GM21447 (cell line): ENCODE data around the gene PLVAP.
A peak's percentile ranks its signal among the peaks of the same experiment; 100 is the strongest.

Source experiments
- ATAC-seq: cut with Tn5 transposase; IDR thresholded peaks from one replicate; pipeline ENCODE4 v1.9.1; 2021; ENCODE audit not compliant: unreplicated experiment

The PLVAP gene

DNA sequence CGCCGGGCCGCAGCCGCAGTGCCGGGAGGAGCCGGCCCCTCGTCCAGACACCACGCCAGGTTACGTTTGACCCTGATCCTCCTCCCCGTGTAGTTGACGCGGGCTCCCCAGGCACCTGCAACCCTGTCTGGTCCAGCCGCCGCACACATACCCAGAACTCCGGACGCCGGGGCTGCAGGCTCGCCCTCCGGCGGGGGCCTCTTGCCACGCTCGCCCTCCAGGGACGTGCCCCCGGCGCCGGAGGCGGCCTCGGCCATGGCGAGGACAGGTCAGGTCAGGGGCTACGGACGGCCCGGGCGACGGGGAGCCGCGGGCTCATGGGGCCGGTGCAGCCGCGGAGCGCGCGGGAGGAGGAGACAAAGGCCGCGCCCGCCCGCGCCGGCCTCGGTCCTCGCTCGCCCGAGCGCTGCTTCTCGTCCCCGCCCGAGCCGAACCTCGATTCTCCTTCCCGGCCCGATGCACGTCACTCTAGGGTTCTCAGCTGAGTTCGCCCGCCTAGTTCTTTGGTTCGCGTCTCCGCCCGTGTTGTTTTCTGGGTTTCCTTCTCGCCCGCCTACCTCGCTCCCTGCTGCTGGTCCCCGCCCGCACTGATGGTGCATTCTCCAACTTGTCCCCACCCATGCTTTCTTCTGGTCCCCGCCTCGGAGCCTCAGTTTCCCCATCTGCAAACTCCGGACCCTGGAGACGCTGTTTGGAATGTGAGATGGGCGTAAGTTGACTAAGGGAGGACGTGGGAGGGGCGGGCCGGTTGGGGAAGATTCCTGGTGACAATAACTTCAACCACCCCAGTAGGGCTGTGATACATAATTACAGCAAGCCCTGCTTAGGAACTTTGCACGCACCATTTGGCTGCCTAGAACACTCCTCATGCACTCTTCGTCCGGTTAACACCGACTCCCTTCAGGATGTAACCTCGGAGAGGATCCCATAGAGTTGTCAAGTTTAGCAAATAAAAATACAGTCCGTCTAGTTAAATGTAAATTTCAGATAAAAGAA lies 42.4 kb downstream of the PLVAP start, which contains the start of gene ANO8:
Gene ANO8, minus strand, starts transcription at position 442 of the 996 bp plus-strand sequence. Its CDS starts 185 bp downstream, at position 257.
- peak; percentile 42 for ATAC-seq

DNA sequence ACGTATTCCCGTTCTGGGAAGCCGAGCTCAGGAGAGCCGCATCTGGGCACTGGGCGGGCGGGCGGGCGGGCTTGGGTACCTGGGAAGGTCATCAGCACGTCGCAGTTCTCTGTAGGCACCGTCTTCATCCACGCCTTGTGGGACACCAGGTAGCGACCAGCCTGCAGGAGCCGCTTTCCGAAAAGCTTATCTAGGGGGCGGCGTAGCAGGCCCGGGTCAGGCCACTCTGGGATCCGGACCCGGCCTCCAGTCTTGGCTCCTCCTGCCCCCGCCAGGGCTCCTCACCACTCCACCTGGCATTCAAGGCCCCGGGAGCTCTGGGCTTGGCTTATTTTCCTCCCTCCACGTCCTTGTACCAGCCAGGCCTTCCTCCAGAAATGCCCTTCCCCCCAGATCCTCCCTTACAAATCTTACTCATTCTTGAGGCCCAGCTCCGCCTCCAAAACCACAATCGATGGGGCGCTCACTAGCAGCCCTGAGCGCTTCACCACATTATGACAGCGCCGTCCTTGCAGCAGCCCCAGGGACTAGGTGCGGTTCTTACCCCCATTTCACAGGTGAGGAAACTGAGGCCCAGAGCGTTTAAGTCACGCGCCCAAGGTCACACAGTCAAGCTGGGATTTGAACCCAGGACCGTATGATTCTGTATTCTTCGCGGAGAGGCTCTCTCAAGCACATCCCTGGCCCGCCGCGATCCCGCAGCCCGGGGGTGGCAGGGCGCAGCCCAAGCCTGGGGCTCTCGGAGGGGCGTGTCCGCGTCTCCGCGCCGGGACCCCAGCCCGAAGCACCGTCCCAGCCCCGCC lies 43.3 kb downstream of the PLVAP start:
- no peak for ATAC-seq

DNA sequence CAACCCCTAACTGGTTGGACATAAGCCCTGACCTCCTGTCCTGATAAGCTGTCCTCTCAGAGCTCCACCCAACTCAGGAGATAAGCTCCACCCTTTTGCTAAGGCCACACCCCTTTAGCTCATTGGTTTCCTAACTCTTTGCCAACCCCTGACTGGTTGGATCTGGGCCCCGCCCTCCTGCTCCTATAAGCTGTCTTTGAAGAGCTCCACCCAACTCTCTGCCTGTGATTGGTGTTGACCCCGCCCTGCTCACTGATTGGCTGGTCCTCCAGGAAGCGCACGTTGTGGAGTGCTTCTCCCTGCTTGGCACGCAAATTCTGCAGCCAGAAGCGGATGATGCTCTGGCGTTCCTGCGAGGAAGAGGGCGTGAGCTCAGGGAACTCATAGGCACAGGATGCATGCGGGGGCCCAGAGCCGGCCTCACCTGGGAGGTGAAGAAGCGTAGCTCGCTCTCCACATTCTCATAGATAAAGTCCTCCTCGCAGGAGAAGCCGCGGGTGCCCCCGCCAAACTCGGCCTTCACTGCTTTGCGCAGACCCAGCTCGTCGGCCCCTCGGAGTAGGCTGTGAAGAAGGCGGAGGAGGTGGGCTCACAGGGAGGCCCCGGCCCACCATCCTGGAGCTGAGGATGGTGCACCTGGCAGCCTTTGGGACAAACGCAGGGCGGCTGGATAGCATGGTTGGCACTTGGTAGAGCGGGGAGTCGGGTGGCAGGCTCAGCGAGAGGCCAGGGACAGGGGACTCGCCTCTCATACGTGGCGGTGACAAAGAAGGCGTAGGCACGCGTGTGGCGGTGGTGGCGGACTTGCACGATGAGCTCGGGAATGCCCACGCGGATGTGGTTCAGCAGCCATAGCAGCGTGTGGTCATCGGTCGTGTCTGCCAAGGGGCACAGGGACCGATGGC lies 44.2 kb downstream of the PLVAP start:
- no peak for ATAC-seq

DNA sequence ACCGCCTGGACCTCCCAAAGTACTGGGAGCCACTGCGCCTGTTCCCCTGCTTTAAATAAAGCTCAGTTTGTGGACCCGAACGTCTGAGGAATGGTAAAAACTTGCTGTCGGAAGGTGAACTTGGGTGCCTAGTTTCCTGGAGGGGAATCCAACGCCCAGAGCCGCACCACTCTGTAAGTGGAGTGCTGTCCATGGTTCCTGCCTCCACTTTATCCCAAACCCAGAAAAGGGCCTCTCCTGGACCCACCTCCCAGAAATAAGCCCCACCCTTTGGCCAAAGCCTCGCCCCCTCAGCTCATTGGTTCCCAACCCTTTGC lies 44.8 kb downstream of the PLVAP start:
- ATAC-seq: no peak

DNA sequence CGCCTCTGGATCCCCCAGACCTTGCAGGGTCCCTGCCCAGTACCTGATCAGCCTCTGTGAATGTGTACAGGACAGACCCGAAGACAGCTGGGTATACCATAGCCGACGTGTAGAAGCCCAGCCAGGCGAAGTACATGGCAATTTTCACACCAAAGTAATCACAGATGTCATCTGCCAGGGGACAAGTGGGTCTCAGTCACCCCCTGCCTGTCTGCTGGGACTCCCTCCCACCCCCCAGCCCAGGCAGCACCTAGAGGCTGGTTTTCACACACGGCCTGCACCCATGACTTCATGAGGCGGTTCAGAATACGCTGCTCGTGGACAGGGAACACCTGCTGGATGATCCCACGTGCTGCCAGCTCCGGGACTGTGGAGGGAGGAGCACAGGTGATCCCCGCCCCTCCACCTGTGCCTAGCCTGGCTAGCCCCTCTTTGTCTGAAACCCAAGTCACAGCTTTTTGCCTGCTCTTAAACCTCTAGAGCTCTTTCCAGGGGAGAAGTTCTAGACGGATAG lies 46.0 kb downstream of the PLVAP start:
- no peak for ATAC-seq

DNA sequence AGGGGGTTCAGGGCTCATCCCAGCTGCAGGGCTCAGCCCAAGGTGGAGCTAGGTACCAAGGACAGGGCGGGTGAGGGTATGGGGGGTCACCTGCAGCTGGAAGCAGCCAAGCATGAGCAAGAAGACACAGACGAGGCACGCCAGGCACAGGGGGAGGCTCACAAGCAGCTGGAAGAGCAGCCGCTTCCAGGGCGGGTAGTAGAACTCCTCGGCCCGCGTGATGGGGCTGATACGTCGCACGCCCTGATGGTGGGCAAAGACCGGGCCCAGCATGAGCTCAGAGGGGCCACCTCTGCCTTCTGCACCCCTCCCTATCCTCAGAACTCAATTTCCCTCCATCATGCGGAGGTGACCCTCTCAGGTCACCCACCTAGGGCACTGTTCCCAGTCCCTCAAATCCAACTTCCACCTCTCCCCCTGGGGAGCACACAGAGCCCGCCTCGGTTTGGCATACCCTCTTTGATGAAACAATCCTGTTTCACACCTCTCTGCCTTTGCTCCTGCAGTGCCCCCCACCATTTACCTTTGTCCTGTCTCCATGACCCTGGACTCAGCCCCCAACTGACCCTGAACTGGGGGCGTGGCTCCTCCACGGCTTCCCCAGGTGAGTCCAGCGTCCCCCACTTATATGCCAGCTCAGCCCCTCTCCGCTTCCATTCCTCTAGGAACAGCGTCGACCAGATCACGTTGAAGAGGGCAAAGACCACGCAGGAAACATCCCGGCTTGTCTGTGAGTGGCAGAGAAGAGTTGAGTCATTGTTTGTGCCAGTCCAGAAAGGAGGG lies 46.7 kb downstream of the PLVAP start:
- no peak for ATAC-seq

DNA sequence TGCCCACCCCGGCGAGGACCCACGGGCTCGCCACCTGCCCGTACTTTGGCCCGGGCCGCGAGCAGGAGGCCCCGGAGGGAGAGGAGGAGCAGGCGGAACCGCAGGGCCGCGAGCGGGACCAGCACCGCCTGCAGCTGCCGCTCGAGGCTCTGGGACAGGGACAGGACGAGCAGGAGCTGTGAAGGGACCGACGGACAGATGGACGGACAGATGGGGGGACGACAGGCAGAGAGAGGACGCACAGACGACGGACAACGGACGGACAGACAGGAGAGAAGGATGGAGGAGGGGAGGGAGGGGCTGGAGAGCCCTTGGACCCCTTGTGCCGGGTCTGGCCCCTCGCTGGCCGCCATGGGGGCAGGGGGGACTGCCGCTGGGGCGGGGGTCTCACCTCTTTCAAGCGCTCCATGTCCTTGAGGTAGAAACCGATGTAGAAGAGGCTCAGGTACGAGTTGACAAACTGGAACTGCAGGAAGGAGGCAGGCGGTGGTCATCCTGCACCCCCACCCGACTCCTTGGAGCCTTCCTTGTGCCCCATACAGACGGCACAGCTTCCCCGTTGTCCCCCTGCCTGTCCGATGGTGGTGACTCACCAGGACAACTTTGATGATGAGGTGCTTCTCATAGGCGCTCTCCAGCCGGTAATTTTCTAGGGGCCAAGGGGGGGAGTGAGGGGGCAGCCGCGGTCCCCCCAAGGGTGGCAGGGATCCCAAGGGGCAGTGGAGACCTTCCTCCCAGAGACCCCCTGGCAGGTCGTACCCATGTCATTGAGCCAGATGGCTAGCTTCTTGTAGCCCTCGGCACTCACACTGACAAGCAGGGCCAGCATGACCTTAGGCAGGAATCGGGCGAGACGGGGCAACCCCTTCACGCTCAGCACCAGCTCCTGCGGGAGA lies 47.5 kb downstream of the PLVAP start:
- no peak for ATAC-seq

DNA sequence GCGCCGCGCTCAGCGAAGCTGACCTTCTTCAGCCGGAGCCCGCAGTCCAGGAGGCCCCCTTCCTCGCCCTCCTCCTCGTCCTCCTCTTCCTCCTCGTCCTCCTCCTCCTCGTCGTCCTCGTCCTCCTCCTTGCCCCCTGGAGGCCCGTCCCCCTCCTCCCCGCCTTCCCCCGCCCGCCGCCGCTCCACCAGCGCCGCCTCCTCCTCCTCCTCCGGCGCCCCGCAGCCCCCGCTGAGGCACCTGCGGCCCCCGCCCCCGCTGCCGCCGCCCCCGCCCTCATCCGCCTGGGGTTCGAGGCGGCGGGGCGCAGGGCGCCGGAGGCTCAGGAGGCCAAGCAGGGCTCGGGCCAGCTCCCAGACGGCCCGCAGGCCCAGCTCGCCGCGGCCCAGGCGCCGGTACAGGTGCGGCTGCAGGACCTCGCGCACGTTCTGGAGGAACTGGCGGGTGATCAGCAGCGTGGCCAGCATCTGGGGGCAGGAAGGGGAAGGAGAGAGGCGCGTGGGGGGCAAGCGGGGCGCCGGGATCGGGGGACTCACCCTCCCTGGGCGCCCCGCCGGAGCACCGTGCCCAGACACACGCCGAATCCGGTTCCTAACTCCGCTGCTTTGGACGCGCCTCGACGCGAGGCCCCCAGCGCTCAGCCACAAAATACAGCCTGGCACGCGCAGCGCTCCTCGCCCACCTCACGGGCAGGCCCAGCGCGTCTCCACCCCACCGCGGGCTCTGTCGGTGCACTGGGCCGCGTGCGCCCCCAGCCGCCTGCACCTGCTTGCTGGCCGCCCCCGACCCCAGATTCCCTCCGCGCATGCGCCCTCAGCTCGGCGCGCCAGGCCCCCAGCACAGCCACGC lies 48.4 kb downstream of the PLVAP start:
- no peak for ATAC-seq

DNA sequence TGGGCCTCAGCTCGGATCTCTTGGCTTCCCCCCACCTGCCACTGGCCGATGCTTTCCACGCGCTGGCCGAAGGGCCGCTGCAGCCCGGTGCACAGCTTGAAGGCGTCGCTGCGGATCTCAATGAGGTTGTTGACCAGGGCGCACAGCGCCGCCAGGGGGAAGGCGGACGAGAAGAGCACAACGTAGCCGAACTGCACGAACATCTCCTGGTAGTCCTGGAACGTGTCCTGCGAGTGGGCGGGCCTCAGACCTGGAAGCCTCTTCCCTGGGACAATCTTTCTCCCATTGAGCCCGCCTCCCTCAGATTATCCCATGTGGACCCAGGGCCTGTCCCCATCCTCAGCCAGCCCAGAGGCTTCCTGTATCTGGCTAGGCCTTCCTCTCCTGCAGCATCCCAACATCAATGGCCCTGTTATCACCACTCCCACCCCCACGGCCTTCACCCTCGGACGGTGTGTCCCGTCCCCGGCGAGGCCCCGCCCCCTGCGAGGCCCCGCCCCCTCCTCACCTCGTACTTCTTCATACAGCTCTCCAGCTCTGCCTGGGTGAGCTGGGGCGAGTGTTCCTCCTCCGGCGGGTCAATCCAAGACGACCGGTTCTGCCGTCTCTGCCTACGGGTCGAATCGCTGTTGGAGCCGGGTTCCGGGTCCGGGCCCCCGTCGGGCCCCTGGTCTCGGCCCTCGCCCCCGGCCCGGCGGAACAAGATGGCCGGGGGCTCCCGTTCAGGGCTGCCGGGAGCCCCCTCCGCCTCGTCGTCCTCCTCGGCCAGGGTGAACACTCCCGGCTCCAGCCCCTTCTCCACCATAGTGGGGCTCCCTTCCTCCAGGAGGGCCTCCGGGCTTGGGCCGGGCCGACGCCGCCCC lies 49.3 kb downstream of the PLVAP start:
- ATAC-seq: no peak

DNA sequence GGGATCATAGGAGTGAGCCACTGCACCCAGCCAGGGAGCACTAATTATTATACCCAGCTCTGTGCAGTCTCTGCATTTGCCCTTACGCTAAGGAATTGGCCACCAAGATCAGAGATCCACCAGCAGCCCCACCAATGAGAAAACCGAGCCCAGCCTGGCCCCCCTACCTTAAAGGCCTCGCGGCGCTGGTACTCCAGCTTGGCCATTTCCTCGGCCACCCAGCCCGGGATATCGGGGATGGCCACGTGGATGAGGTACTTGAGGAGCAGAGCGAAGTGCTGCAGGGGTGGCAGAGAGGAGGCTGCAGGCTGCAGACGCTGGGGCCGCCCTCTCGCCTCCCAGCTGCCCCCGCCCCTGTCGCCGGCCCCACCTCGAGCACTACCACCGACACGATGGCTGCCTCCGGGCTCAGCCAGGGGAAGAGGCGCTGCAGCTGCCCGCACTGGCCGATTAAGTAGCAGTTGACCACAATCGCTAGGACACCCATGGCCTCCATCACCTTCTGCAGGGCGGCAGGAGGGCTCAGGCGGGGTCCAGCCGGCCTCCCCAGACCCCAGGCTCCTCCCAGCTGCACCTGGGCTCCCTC lies 50.0 kb downstream of the PLVAP start:
- ATAC-seq: no peak

DNA sequence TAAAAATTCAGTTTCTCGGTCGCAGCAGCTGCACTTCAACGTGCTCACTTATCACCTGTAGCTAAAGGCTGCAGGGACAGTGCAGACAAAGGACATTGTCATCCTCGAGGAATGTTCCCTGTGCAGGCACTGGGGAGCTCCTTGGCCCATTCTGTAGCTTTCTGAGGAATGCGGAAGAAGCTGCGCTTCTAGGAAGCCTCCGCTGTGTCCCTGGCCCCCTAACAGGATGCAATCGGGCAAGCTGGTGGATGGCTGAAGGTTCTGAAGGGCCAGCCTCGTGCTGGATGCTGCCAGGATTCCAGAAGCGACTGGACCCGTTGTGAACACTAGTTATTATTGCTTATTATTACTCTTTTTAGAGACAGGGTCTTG lies 50.6 kb downstream of the PLVAP start:
- ATAC-seq: no peak

DNA sequence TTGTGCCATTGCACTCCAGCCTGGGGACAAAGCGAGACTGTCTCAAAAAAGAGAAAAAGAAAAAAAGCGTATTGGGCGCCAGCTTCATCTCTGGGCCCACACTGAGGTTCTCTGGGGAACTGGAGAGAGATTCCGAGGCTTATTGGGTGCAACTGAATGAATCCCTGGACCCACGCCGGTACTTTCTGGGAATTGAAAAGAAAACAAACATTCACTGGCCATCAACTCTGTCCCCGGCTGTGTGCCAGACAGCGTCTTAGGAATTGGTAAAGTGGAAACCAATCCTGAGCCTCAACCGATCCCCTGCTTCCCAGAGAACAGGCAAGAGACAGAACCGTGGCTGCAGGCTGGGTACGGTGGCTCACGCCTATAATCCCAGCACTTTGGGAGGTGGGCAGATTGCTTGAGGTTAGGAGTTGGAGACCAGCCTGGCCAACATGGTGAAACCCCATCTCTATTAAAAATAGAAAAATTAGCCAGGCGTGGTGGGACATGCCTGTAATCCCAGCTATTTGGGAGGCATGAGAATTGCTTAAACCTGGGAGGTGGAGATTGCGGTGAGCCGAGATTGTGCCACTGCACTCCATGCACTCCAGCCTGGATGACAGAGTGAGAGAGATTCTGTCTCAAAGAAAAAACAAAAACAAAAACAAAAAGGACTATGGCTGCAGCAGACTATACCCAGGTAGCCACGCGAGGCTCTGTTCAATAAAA lies 51.1 kb downstream of the PLVAP start:
- ATAC-seq: no peak

DNA sequence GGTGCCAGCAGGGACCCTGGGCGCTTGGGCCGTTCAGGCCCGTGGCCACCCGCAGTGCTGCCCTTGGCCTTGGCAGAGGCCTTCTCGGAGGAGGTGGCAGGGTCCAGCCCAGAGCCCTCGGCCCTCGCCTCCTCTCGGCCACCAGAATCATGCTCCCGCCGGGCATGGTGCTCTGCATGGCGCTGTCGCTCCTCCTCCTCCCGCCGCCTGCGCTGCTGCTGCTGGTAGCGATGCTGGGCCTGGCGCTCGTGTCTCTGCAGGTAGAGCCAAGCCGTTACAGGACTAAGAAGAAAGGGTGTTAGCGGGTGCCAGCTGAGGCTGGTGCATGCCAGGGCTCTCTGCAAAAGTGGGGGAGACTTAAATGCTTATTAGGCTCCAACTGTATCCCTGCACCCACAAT lies 52.0 kb downstream of the PLVAP start:
- ATAC-seq: no peak

DNA sequence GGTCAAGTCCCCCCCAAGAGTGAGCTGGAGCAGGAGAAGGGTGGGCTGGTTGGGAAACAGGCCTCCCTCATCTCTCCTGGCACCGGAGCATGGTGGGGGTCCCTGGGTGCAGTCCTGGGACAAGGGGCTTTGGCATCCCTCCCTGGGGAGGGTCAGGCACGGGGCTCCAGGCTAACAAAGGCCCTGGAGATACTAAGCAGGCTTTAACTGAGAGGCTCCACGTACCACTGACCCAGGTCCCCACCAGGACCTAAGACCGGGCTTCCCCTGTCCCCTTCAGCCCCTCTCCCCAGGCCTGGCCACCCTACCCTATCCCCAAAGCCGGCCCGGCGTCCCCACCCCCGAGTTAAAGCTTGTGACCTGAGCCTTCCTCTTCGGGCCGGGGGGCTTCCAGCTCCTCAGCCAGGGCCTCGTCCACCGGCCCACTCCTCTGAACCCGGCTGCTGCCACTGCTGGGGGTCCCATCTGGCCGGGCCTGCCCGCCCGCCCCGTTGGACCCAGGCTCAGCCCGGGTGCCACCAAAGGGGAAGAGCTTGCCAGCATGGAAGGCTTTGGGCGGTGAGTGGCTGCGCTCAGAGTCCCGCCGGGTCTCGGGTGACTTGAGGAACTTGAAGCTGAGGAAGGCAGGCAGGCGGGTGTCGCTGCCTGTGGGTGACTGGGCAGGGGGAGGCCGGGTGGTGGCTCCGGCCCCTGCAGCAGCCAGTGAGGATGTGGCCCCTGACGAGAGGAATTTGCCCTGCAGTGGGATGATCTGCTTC lies 52.6 kb downstream of the PLVAP start:
- ATAC-seq: no peak

DNA sequence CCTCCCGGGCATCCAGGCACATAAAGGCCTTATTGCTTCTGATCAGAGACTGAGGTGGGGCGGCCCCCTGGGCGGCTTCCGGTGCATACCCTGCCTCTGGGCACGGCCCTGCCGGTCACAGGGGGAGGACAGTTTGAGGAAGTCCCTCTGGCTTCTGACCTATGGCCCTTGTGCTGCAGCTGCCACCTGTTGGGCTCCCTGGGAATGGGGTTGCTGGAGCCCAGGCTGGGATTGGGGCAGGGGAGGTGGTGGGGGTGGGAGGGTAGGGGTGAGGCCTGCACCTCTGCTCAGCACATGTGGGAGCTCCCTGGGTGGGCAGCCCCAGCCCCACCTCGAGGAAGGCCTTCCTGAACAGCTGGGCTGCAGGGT lies 53.2 kb downstream of the PLVAP start:
- no peak for ATAC-seq
